Endometrium (tissue), 2 donors: Measurements from ENCODE around the gene NCAN.

Experiments used
- FAIRE-seq: peaks from 2 replicates; lab custom pipeline; 2012; peaks lifted over from hg19 to GRCh38; lab: Jason Lieb, UNC
- donor health status: control.
- donor health status: control.

The NCAN gene

GRCh38 chr19:19260417-19261214 lies 48.9 kb downstream of the NCAN start:
- no peak for FAIRE-seq

GRCh38 chr19:19261350-19262189 lies 49.8 kb downstream of the NCAN start:
- no peak for FAIRE-seq

- no peak for FAIRE-seq
Measured at GRCh38 chr19:19262190-19263057, 50.7 kb downstream of the NCAN start.

- FAIRE-seq = no peak
Measured at GRCh38 chr19:19263886-19264487, 52.2 kb downstream of the NCAN start.

GRCh38 chr19:19267305-19267704 lies 55.5 kb downstream of the NCAN start:
- FAIRE-seq = no peak

GRCh38 chr19:19268453-19269385 lies 57.0 kb downstream of the NCAN start:
- FAIRE-seq = no peak

GRCh38 chr19:19269952-19270694 lies 58.4 kb downstream of the NCAN start:
- no peak for FAIRE-seq

GRCh38 chr19:19270749-19271571 lies 59.2 kb downstream of the NCAN start:
- FAIRE-seq = no peak

GRCh38 chr19:19271828-19272599 lies 60.3 kb downstream of the NCAN start:
- FAIRE-seq = no peak

- no peak for FAIRE-seq
Measured at GRCh38 chr19:19274146-19274545, 62.4 kb downstream of the NCAN start.

GRCh38 chr19:19274716-19275565 lies 63.2 kb downstream of the NCAN start:
- no peak for FAIRE-seq

- FAIRE-seq = no peak
Measured at GRCh38 chr19:19276386-19276785, 64.6 kb downstream of the NCAN start.

- no peak for FAIRE-seq
Measured at GRCh38 chr19:19276851-19277250, 65.1 kb downstream of the NCAN start.

- FAIRE-seq = no peak
Measured at GRCh38 chr19:19278315-19278714, 66.6 kb downstream of the NCAN start.

GRCh38 chr19:19279062-19279612 lies 67.4 kb downstream of the NCAN start:
- FAIRE-seq = no peak

GRCh38 chr19:19279853-19280252 lies 68.1 kb downstream of the NCAN start:
- FAIRE-seq = no peak

- FAIRE-seq = no peak
Measured at GRCh38 chr19:19280561-19280960, 68.8 kb downstream of the NCAN start.
